GM13976 (cell line): ENCODE data around the gene CHCHD3.

Experiments used
- DNase-seq: peaks from one replicate; pipeline ENCODE4 v3.0.0; 2012; ENCODE audit warnings: low spot score
- in situ Hi-C: fragments of 300-500 bp; cut with MboI; formaldehyde crosslinking; loops from one replicate; pipeline ENCODE4 v1.12.0; 2022; ENCODE audit warnings: low sequenced_read_pairs, mixed read lengths, inconsistent platforms; ENCODE audit not compliant: unreplicated experiment
- TF ChIP-seq, protein P1 (sequence below): IDR thresholded peaks from 2 replicates; pipeline ENCODE4 v1.5.1; 2012; ENCODE audit warnings: borderline replicate concordance, mild to moderate bottlenecking; ENCODE audit not compliant: insufficient read depth; ENCODE audit errors: extremely low read depth, missing control alignments, control extremely low read depth

CHCHD3 gene

DNA sequence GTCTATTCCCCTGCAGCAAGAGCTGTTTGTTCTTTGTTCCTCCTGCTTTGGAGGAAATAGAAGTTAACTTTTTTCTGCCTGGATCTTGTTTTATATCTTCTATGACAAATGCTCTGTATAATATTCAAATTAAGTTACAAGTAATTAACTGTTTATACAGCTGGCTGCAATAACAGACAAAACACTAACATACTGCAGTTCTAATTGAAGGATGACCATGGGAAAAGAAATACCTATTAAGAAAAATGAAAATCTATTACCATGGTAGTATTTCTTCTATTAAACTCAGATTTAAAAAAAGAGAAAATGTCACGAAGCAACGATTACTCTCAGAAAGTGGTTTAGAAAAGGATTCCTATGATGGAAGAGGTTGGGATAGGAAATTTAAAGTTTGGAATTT, 291.8 kb downstream of the CHCHD3 start:
- DNase-seq = no peak
- in situ Hi-C loops = no loop called here
- TF ChIP-seq, protein P1, sequence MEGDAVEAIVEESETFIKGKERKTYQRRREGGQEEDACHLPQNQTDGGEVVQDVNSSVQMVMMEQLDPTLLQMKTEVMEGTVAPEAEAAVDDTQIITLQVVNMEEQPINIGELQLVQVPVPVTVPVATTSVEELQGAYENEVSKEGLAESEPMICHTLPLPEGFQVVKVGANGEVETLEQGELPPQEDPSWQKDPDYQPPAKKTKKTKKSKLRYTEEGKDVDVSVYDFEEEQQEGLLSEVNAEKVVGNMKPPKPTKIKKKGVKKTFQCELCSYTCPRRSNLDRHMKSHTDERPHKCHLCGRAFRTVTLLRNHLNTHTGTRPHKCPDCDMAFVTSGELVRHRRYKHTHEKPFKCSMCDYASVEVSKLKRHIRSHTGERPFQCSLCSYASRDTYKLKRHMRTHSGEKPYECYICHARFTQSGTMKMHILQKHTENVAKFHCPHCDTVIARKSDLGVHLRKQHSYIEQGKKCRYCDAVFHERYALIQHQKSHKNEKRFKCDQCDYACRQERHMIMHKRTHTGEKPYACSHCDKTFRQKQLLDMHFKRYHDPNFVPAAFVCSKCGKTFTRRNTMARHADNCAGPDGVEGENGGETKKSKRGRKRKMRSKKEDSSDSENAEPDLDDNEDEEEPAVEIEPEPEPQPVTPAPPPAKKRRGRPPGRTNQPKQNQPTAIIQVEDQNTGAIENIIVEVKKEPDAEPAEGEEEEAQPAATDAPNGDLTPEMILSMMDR = no peak

DNA sequence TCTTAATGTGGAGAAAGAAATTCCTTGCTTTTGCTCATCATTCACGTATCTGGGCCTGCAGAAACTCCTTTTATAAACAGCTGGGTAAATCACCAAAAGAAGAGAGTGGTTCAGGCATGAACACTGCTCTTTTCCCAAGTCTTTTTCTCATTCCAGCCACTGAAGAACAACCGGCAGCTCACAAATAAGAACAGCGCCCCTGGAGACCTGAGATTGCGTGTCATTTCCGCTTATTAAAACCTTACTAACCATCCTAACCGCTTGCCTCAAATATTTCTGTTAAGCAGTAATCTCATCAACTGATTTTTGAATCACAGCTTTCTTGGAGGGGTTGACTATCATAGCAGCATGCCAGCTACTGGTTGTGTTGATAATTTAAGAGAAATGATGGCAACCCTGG, 292.6 kb downstream of the CHCHD3 start:
- TF ChIP-seq, protein P1 = no peak
- no peak for DNase-seq
- in situ Hi-C loops = no loop called here

DNA sequence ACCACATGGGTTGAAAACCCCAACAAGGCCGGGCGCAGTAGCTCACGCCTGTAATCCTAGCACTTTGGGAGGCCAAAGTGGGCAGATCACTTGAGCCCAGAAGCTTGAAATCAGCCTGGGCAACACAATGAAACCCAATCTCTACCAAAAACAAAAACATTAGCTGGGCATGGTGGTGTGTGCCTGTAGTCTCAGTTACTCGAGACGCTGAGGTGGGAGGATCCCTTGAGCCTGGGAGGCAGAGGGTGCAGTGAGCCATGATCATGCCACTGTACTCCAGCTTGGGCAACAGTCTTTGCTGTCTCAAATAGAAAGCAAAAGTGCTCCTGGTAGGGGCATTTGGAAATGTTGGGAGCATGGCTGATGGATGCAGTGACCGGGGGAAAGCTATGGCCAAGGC, 296.0 kb downstream of the CHCHD3 start:
- in situ Hi-C loops = no loop called here
- TF ChIP-seq, protein P1 = no peak
- DNase-seq = no peak

DNA sequence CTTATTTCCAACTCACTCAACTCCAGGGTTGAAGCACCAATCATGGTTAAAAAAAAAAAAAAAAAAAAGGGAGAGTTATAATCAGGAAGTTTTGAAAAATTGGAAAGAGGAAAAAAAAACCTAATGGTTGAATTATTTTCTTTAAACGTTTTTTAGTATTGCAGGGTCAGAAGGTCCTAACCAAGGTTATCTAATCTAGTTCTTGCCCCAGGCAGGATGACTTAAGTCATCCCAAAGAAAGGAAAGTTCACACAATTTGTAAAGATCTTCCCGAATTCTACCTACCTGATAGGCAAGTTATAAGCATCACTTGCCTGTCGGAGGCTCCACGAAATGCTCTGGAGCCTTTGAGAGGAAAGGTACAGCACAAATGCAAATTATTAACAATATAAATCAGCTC, 297.5 kb downstream of the CHCHD3 start:
- in situ Hi-C loops = no loop called here
- no peak for DNase-seq
- TF ChIP-seq, protein P1 = no peak

DNA sequence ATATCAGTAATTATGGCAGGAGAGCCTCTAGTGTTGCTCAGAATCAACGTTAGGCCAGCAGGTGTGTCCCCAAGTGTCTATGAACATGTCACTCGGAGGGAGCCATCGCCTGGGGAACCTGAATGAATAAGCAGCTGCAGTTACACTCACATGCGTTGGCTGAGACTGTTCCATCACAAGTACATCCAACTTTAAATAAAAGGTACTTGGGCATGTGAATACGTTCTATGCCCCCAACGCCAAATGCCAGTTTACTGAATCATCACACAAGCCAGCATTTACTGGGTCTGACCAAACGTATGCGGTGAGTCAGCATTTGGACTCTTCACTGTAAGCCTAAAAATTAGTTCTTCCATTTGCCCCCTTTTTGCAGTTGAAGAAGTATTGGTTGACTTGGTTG, 298.1 kb downstream of the CHCHD3 start:
- no peak for DNase-seq
- TF ChIP-seq, protein P1 = no peak
- in situ Hi-C loops = no loop called here

DNA sequence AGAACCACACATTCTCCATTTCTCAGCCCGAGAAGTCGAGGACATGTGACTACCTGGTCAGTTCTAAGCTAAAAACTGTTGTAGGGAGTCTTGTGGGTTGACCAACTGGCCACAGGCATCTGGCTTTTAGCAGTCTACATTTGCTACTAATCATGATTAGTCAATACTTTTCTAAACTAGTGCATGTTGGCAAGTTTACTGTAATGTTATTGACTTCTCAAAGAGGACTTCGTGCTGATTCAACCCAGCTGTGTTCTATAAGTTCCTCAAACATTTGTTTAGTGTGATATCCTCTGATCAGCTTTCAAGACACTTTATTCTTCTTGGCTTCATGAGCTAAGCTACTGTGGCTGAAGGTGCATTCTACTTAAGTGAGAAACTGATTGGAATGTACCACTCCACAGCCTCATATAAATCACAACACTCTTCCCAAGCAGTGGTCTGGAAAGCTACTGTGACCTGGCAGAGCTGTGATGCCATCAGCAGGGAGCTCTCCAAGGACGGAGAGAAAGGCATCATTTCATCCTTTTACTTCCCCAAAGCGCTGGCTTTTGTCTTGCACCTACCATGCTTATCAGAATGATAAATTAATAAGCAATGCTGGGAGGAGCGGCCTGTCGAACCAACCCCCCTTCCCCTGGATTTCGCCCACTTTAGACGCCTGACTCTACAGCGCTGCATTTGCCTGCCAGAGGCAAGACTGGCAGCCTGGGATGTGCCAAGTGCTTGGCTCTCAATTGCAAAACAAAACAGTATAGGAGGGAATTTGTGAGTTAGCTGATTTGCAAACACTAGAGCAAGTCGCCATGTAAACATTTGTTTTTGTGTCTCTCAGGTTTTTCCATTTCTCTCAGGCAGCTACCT, 298.9 kb downstream of the CHCHD3 start:
- in situ Hi-C loops = no loop called here
- TF ChIP-seq, protein P1 = no peak
- no peak for DNase-seq
